ENCODE data around the gene CFAP68. TPM values are rescaled to one million over a fixed set of nuclear protein-coding genes. Genes with fewer than 3 reads are reported as not detected.
A peak's percentile ranks its signal among the peaks of the same experiment; 100 is the strongest.

Gene CFAP68
- total RNA-seq, 1 donor from 2014 or later, result 16.3 TPM

DNA sequence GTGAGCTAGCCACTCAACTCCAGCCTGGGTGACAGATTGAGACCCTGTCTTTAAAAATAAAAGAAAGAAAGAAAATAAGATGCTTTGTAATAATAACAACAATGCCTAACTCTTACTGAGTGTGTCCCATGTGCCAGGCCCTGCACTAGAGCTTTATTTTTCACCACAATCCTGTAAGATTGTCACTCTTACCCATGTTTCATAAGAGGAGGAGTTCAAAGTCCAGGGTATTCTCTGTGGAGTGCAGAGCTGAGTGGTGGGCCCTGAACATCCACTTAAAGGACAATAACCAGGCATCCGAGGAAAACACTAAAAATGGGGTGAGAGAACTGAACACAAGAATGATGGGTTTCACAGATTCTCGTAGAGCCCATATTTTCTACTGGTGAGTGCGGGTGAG lies 38.4 kb downstream of the CFAP68 start:
- H3K27ac ChIP-seq, result peak overlapping the region; percentile 82
- no peak overlapping the region for H3K4me3 ChIP-seq
- H3K27me3 ChIP-seq (ENCODE audit: low read depth), result peaks cover 4% of the 10 kb centered on the region
- no peaks in the 10 kb centered on the region for H3K36me3 ChIP-seq
- TF ChIP-seq CTCF (IDR thresholded peaks at IDR 0.05), result no peak
- DNase-seq (no peak), ATAC-seq (no peak)
- H3K4me1 ChIP-seq, result peaks cover 15% of the 10 kb centered on the region
- H3K9me3 ChIP-seq, result no peaks in the 10 kb centered on the region
- intact Hi-C loops (cut with DNase I), result no loop called here

- Histone ChIP-seq H3K36me3 (no peaks in the 10 kb centered on the region), H3K4me3 (peak within 1 kb of the TSS; percentile 41), H3K27me3 (ENCODE audit: low read depth) (no peaks in the 10 kb centered on the region), H3K4me1 (peaks cover 22% of the 10 kb centered on the region), H3K9me3 (no peaks in the 10 kb centered on the region), H3K27ac (peak within 1 kb of the TSS; percentile 82)
- ATAC-seq, result peak; percentile 94
- TF ChIP-seq CTCF (IDR thresholded peaks at IDR 0.05), result no peak
- DNase-seq, result peak; percentile 79
- intact Hi-C loops (cut with DNase I), result no loop called here
Measured at GRCh38 chr11:111918390-111919256, 39.3 kb downstream of the CFAP68 start, which contains the start of gene C11orf52. TSS of gene C11orf52 (plus strand) at chr11:111918913. CDS start at chr11:111918973, 60 bp downstream.

- Histone ChIP-seq H3K4me3 (no peak overlapping the region), H3K36me3 (no peaks in the 10 kb centered on the region), H3K27me3 (ENCODE audit: low read depth) (no peaks in the 10 kb centered on the region), H3K9me3 (no peaks in the 10 kb centered on the region), H3K4me1 (peaks cover 41% of the 10 kb centered on the region), H3K27ac (no peak overlapping the region)
- intact Hi-C loops (cut with DNase I), result no loop called here
- ATAC-seq, result no peak
- TF ChIP-seq CTCF (IDR thresholded peaks at IDR 0.05), result no peak
- DNase-seq, result no peak
Measured at GRCh38 chr11:111920908-111921307, 41.6 kb downstream of the CFAP68 start.

GRCh38 chr11:111921541-111922230 lies 42.3 kb downstream of the CFAP68 start:
- H3K27ac ChIP-seq, result peak overlapping the region; percentile 26
- no peaks in the 10 kb centered on the region for H3K36me3 ChIP-seq
- no peak overlapping the region for H3K4me3 ChIP-seq
- peaks cover 48% of the 10 kb centered on the region for H3K4me1 ChIP-seq
- intact Hi-C loops (cut with DNase I), result no loop called here
- no peak for DNase-seq
- no peaks in the 10 kb centered on the region for H3K9me3 ChIP-seq
- TF ChIP-seq CTCF (IDR thresholded peaks at IDR 0.05), result no peak
- no peaks in the 10 kb centered on the region for H3K27me3 ChIP-seq (ENCODE audit: low read depth)
- no peak for ATAC-seq

DNA sequence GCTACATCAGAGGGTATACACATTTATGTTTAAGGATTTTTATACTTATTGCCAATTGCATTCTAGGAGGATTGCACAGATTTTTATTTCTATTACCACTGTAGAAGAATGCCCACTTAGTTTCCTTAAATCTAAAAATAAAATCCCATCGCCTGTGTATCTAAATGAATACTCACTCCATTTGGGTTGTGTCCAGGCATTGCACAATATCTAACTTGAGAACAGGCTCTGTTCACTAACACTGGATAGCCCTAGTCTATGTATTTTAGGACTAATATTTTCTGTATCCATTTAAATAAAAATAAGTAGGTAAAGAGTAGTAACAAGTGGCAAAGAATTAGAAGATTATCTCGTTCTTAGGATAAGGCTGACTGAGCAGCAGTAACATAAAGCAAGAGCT lies 43.5 kb downstream of the CFAP68 start:
- H3K27ac ChIP-seq, result peak overlapping the region; percentile 67
- H3K4me1 ChIP-seq, result peaks cover 55% of the 10 kb centered on the region
- H3K36me3 ChIP-seq, result no peaks in the 10 kb centered on the region
- no peak overlapping the region for H3K4me3 ChIP-seq
- ATAC-seq (peak in 1 of 2 donors; percentile 16), DNase-seq (no peak)
- no peaks in the 10 kb centered on the region for H3K9me3 ChIP-seq
- H3K27me3 ChIP-seq (ENCODE audit: low read depth), result no peaks in the 10 kb centered on the region
- TF ChIP-seq CTCF (IDR thresholded peaks at IDR 0.05), result no peak
- intact Hi-C loops (cut with DNase I), result no loop called here
